Renal pelvis (tissue), 4 donors: ENCODE results near the gene PDE10A. TPM values are rescaled to one million over a fixed set of nuclear protein-coding genes. Genes with fewer than 3 reads are reported as not detected.
"Not testable (repeated sequence)": the region's sequence is repeated elsewhere in the genome, so short reads cannot be mapped to it uniquely, and the experiment has no call there.

Experiments
- DNase-seq: peaks from one replicate; pipeline ENCODE4 v3.0.0-alpha.2; 2013
- polyA plus RNA-seq, 3 donors: library from polyadenylated mRNA; unstranded; fragments of 120-200 nt; gene quantifications; one replicate each; pipeline ENCODE4 v1.2.1, GENCODE V29; 2013; ENCODE audit not compliant: insufficient read length in 3 of 3

The PDE10A gene
- polyA plus RNA-seq, 3 donors = 18.3 to 24.4 (median 19.6) TPM

DNA sequence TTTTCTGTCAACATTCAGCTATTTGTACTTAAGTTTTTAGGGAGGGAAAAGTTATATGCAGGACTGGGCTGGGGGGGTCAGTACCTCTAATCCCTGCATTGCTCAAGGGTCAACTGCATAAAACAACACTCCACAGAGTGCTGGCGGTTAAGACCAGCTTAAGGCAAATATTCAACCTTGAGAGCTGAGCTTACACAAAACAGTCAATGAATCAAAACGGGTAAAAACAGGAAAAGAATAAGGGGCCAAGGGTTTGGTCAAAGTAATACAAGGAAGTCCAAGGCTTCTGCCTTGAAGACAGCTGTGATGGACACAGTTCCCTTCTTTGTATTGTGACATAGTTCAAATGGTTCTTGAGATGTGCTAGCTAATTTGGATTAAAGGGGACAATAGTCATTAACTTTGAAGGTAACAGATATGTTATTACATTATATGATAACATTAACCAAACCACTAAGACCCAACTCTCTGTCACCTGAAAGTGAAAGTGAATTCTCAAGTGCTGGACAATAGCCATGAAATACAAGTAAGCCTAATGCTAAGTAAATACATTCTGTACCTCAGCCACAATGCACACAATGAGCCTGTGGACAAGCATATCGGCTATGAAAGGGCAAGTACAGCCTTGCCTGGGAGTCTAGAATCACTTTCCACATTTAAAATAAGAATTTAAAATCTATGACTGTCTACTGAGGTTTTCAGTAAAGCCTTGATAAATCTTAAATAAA is 106.8 kb downstream of the PDE10A start:
- DNase-seq = no peak

DNA sequence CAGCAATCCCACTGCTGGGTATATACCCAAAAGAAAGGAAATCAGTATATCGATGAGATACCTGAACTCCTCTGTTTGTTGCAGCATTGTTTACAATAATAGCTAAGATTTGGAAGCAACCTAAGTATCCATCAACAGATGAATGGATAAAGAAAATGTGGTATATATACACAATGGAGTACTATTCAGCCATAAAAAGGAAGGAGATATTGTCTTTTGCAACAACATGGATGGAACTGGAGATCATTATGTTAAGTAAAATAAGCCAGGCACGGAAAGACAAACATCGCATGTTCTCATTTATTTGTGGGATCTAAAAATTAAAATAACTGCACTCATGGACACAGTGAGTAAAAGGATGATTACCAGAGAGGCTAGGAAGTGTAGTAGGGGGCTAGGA is 108.4 kb downstream of the PDE10A start:
- DNase-seq = not testable (repeated sequence)

DNA sequence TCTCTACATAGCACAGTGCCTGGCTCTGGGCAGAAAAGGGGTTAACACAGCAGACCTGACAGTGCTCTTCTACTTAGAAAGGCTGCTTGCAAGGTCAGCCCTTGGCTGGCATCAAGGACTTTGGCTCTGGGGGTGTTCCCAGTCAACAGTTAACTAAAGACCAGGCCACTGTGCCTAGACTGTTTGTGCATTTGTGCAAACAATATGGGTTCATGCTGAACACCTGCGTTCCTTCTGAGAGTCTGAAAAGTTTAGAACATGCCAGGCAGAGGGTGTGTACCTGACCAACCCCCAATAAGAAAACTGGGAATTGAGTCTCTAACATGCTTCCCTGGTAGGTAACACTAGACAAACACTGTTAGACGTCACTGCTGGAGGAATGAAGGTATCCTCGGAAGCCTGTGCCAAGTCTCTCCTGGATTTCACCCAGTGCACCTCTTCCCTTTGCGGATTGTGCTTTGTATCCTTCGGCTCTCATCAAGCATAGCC is 110.7 kb downstream of the PDE10A start:
- no peak for DNase-seq

DNA sequence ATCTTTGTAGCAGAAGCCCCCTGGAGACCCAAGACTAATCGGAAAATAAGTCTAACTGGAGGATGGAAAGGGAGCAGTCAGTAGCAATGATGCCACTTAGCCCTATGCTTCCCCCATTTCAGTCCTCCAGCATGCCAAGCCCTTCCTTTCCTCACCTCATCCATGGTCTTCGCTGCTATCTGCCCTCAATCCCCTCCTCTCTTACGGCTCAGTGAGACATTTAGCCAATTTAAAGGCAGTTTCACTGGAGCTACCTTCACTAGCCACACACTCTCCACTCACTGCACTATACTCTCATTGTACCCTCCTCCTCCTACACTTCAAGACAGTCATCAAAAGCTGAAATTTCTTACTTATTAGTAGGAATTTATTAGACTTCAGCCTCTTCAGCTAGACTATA is 111.2 kb downstream of the PDE10A start:
- DNase-seq = no peak

DNA sequence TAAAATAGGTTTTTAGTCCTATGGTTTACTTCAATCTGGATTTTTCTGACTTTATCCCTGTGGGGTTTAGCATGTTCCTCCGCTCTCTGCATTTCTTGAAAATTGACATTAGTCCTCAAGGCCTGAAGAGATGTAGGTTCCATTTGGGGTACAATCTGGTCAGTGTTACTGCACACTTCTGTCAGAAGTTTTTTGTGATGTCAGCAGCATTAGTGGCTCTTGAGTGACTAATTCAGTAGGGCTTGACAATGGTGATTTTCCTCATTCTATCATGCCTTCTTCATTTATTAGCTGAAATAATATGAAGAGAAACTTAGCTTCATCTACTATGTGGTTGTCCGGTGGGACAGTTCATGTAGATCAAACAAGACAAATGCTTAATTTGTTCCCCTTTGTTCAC is 114.6 kb downstream of the PDE10A start:
- DNase-seq = no peak

DNA sequence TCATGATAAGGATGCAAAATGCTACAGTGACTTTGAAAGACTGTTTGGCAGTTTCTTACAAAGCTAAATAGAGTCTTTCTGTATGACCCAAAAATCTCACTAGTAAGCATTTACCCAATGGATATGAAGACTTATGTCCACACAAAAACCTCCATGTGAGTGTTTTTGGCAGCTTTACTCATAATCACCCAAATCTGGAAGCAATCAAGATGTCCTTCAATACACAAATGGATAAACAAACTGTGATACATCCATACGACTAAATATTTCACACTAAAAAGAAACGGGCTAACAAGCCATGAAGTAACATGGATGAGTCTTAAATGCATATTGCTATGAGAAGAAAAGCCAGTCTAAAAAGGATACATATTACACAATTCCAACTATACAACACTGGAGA is 117.2 kb downstream of the PDE10A start:
- DNase-seq = no peak

DNA sequence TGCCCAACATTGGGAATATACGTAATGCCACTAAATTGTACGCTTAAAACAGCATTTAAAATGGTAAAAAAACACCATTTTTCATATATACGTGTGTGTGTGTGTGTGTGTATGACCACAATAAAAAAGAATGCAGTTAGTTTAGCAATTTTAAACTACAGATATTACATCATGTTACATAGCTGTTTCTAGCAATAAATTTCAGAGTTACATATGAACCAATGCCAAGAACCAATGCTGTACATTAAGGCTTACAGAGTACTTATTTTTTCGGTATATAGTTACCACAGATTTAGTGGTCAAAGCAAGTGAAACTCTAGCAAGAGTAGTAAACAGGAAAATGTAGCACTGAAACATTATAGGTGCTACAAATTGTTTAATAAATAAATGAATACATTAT is 119.3 kb downstream of the PDE10A start:
- DNase-seq = no peak

DNA sequence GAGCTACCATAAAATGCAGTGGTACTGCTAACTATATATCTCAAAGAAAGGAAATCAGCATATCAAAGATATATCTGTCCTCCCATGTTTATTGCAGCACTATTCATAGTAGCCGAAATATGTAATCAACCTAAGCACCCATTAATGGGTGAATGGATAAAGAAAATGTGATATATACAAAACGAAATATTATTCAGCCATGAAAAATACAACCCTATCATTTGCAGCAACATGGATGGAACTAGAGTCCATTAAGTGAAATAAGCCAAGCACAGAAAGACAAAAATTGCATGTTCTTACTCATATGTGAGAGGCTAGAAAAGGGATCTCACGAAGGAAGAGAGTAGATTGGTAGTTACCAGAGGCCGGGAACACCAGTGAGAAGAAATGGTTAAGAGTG is 126.1 kb downstream of the PDE10A start:
- no peak for DNase-seq

DNA sequence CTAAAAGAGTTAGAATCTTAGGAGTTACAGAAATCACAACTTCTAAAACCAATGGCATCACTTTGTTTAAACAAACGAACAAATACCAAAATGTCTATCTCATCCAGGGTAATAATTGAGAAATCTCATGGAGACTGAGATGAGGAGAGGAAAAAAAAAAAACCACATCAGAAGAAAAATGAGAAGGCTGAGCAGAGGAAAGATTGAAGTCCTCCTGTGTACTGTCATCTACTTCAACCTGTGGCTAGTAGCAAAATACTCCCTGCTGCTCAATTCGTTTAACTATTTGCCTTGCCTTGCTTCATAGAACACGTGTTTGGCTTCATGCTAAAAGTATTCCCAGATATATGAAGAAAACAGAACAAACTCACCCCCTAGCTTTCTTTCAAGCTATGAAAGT is 143.7 kb downstream of the PDE10A start:
- no peak for DNase-seq

DNA sequence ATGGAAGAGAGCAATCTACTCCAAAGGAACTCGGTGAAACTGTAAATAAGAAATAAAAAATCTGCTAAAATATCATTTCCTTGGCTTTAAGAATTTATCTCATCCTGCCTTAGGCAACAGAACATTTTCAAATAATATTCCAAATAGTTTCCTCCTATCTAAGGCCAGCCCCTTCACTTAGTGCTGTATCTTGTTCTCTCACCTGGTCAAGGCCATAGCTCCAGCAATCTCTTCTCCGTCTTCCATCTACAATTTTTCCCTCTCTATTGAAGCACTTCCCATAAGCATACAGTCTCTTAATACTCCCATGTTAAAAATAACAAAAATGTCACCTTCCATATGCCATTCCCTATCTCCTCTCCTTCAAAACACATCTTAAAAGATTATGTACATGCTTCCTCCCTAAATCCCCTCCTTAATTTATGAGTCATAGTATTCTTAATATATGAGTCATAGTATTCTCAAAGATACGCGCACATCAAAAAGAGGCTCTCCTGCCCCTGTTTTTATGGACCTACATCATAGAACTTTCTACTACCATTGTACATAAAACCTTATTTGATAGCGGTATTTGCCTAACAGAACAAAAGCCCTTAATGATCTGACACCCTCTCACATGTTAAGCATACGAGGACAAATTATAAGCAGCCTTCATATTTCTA is 146.9 kb downstream of the PDE10A start:
- no peak for DNase-seq

DNA sequence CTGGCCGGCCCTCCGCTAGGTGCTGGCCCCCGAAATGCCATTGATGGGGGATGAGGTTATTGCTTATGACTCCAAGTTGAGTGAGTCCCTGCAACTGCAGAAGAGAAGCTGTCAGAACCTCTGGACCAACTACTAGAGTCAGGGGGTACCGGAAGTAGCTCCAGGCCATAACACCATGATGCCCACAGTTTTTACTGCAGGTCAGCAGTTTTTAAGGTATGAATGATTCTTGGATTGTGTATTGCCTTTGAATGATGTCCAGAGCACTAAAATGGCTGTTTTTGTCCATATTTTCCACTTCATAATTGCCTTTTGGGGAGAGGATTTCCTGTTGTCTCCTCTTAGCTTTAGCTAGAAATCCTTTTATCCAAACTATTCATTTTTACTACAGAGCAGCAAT is 148.4 kb downstream of the PDE10A start:
- DNase-seq = no peak

DNA sequence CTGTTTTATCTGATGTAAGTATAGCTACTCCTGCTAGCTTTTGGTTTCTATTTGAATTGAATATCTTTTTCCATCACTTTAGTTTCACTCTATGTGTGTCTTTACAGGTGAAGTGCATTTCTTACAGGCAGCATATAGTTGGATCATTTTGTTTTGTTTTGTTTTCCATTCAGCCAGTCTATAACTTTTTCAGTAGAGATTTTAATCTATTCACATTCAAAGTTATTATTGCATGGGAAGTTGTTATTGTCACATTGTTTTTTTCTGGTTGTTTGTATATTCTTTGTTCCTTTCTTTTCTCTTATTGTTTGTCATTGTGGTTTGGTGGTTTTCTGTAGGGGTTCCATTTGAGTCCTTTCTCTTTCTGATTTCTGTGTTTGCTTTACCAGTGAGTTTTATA is 151.2 kb downstream of the PDE10A start:
- no peak for DNase-seq

DNA sequence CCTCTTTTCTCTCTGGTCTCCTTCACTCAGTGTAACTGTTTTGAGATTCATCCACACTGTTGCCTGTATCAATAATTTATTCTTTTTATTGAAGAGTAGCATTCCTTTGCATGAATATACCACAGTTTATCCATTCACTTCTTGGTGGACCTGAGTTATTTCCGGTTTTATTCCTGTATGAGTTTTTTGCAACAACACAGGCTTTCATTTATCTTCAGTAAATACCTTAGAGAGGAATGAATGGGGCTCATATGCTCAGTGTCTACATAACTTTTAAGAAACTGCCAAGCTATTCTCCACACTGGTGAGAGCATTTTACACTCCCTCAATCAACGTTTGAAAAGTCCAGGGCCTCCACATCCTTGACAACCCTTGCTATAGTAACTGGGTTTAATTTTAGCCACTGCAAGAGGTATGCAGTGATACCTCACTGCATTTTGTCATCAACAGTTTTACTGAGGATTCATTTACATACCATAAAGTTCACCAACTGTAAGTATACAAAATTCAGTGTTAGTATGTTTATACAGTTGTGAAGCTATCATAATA is 154.6 kb downstream of the PDE10A start:
- DNase-seq = no peak

DNA sequence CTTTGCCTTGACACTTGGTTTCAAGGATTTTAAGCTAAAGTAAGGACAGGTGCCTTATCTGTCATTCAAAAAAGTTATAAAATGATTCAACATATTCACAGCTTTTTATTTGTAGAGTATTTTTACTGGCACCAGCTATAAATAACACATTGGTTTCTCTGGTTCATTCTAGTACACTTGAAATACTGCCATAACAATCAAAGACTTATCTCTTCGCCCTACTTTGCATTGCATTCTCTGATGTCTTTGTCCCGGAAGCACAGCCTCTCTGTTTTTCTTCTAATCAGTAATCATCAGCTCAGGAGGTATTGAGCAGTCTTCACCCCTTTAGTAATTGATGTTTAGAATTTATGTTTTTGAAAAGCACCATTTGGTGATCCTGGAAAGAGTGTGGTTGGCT is 156.4 kb downstream of the PDE10A start:
- DNase-seq = no peak

DNA sequence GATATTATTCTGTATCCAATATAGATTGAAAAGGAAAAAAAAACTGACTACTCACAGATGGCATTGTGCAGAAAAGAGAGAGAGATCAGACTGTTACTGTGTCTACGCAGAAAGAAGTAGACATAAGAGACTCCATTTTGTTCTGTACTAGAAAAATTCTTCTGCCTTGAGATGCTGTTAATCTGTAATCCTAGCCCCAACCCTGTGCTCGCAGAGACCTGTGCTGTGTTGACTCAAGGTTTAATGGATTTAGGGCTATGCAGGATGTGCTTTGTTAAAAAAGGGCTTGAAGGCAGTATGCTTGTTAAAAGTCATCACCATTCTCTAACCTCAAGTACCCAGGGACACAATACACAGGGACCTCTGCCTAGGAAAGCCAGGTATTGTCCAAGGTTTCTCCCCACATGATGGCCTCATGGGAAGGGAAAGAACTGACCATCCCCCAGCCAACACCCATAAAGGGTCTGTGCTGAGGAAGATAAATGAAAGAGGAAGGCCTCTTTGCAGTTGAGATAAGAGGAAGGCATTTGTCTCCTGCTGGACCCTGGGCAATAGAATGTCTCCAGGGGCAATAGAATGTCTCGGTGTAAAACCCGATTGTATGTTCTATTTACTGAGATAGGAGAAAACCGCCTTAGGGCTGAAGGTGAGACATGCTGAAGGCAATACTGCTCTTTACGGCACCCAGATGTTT is 162.7 kb downstream of the PDE10A start:
- not testable (repeated sequence) for DNase-seq

DNA sequence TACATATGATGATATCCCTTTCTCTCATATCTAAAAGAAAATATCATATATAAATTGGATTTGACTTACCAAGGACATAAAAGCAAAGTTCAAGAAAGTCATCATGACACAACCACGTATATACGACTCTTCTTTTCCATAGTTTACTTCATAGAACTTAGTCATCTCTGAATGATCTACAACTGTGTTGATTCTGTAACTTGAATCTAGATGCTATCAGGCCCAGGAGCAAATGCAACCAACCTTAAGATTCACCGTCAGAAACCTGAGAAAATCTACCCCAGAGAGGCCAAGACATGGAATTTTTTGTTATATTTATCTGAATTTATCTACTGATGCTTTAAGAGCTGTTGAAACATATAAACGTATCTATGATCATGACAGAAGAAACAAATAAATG is 165.6 kb downstream of the PDE10A start:
- DNase-seq = no peak

DNA sequence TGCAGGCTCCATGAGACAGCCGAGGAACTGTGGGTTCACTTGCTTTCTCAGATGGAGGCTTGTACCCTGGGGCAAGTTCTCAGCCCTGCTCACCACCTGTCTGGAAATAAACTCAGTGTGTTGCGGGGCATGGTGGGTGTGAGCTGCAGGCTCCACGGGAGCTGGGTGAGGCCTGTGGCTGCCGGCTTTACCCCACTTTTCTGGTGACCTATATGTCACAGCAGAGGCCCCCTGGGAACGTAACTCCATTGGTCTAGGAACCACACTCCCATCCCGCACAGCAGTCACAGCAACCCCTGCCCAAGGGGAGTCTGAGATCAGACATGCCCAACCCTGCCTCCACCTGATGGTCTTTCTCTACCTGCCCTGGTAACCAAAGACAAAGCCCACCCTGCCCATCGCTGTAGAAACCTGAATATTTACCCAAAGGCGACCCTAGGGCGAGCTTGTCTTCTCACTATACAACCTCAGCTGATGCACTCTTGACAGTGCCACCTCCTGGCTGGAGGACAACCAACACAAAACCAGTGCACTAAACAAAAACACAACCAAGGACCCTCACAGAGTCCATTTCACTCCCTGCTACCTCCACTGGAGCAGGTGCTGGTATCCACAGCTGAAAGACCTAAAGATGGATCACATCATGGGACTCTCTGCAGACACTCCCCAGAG is 174.3 kb downstream of the PDE10A start:
- DNase-seq = no peak

DNA sequence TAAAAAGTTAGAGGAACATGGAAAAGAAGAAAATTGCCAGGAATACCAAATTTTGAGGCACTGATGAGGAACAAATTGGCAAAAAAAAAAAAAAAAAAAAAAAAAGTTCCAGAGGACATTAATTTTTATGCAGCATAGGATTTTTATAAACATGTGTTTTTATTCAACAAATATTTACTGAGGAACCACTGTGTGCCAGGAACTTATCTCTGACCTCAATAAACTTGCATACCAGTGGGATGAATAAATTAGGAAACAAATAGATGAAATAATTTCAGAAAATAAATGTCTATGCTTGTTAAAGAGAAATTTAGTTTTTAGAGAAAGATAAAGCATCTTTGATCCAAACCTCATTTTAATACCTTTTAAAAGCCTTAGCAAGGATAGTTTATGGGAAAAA is 175.1 kb downstream of the PDE10A start:
- DNase-seq = no peak

DNA sequence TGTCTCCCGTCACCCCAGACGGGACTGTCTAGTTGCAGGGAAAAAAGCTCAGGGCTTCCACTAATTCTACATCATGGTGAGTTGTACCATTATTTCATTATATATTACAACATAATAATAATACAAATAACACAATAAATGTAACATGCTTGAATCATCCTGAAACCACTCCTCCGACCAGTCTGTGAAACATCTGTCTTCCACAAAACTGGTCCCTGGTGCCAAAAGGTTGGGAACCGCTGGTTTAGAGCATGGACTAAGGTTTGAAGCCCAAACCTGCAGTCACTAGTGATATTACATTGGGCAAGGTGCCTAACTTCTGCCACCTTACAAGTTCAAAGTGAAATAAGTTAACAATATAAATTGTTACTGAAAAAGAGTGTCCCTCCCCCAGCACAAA is 175.7 kb downstream of the PDE10A start:
- DNase-seq = no peak

DNA sequence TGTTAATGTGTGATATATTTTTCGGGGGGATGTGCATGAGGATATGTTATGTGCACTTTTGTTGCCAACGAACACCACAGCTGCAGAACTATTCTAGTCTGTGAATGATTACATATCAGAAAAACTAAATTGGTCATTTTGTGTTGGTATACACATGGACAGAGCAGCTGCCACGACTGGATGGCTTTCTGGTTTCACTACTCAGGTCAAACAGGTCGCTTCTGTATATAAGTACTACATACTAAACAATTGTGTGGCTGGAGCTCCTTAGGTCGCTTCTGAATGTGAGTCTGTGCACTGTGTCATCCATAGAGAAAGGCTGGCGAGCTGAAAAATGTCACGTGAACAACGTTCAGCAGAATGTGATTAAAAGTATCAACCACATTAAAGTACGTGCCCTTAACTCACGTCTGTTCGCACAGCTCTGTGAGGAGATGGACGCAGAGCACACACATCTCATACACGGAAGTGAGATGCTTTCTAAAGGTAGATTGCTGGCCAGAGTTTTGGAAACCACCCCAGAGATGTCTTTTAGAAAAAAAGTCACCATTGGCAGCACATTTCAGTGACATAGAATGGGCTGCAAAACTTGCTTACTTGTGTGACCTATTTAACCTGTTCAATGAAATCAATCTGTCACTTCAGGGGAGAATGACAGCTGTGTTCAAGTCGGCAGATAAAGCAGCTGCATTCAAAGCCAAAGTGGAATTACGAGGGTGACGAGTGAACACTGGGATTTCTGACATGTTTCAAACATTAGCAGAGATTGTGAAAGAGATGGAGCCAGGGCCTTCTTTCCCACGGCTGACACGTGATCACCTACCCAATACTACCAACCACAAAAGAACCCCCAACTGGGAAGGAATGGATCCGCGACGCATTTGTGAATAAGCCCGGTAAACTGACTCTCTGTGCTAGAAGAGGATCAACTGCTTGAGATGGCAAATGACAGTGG is 176.6 kb downstream of the PDE10A start:
- DNase-seq = no peak
